ENCODE data around the gene TRPC4AP. TPM values are rescaled to one million over a fixed set of nuclear protein-coding genes. Genes with fewer than 3 reads are reported as not detected.
A peak's percentile ranks its signal among the peaks of the same experiment; 100 is the strongest.

The TRPC4AP gene
- total RNA-seq, 3 donors from 2014 or later (not counting 1 experiment from before 2014, with no cell fraction given): 72.3 to 79.0 (median 74.4) TPM

- H3K36me3 Mint-ChIP-seq: no peaks in the 10 kb centered on the region
Measured at GRCh38 chr20:35000311-35000921, 92.2 kb downstream of the TRPC4AP start.

GRCh38 chr20:34999782-35000181 is 92.8 kb downstream of the TRPC4AP start:
- no peak for DNase-seq
- Histone ChIP-seq H3K4me3 (ENCODE audit: low read length) (no peak overlapping the region), H3K4me1 (ENCODE audit: control insufficient read depth, insufficient read depth, low read length) (no peaks in the 10 kb centered on the region), H3K9me3 (ENCODE audit: control insufficient read depth, insufficient read depth, low read length) (no peaks in the 10 kb centered on the region), H3K27ac (ENCODE audit: low read length) (no peak overlapping the region), H3K27me3 (ENCODE audit: control insufficient read depth, insufficient read depth, low read length) (no peaks in the 10 kb centered on the region), H3K36me3 (ENCODE audit: control insufficient read depth, insufficient read depth, low read length) (peaks cover 61% of the 10 kb centered on the region)
- H3K27me3 Mint-ChIP-seq (ENCODE audit: low read depth in 2 of 2): no peaks in the 10 kb centered on the region
- TF ChIP-seq CTCF (IDR thresholded peaks at IDR 0.05): no peak
- WGBS (ENCODE audit: insufficient coverage): 93% methylated on average over 10 of the region's 10 CpGs
- no peak for ATAC-seq
- no peaks in the 10 kb centered on the region for H3K9me3 Mint-ChIP-seq
- peaks cover 9 to 10% of the 10 kb centered on the region in 2 donors for H3K4me1 Mint-ChIP-seq
- H3K4me3 Mint-ChIP-seq: no peak overlapping the region
- intact Hi-C loops (cut with micrococcal nuclease): no loop called here
- H3K27ac Mint-ChIP-seq: no peak overlapping the region
- no peaks in the 10 kb centered on the region for H3K36me3 Mint-ChIP-seq

More at GRCh38 chr20:35000311-35000921, 92.2 kb downstream of the TRPC4AP start:
- intact Hi-C loops (cut with micrococcal nuclease): no loop called here
- no peak for DNase-seq
- no peaks in the 10 kb centered on the region for H3K4me1 ChIP-seq (ENCODE audit: control insufficient read depth, insufficient read depth, low read length)
- Mint-ChIP-seq H3K9me3 (no peaks in the 10 kb centered on the region), H3K27me3 (ENCODE audit: low read depth in 2 of 2) (no peaks in the 10 kb centered on the region), H3K27ac (peak overlapping the region in 1 of 2 donors; percentile 44), H3K4me3 (no peak overlapping the region), H3K4me1 (peaks cover 9 to 10% of the 10 kb centered on the region in 2 donors)
- H3K27me3 ChIP-seq (ENCODE audit: control insufficient read depth, insufficient read depth, low read length): no peaks in the 10 kb centered on the region
- no peak for TF ChIP-seq CTCF (IDR thresholded peaks at IDR 0.05)
- peaks cover 65% of the 10 kb centered on the region for H3K36me3 ChIP-seq (ENCODE audit: control insufficient read depth, insufficient read depth, low read length)
- ATAC-seq: no peak
- WGBS (ENCODE audit: insufficient coverage): 97% methylated on average over 28 of the region's 28 CpGs
- no peak overlapping the region for H3K4me3 ChIP-seq (ENCODE audit: low read length)
- H3K27ac ChIP-seq (ENCODE audit: low read length): no peak overlapping the region
- no peaks in the 10 kb centered on the region for H3K9me3 ChIP-seq (ENCODE audit: control insufficient read depth, insufficient read depth, low read length)

GRCh38 chr20:34999021-34999451 is 93.6 kb downstream of the TRPC4AP start:
- no peaks in the 10 kb centered on the region for H3K36me3 Mint-ChIP-seq
- peaks cover 9 to 10% of the 10 kb centered on the region in 2 donors for H3K4me1 Mint-ChIP-seq

More at GRCh38 chr20:34999021-34999451, 93.6 kb downstream of the TRPC4AP start:
- DNase-seq: no peak
- ATAC-seq: no peak
- H3K4me3 Mint-ChIP-seq: no peak overlapping the region
- H3K27ac Mint-ChIP-seq: no peak overlapping the region
- no peaks in the 10 kb centered on the region for H3K27me3 Mint-ChIP-seq (ENCODE audit: low read depth in 2 of 2)
- no peaks in the 10 kb centered on the region for H3K9me3 Mint-ChIP-seq
- no peaks in the 10 kb centered on the region for H3K27me3 ChIP-seq (ENCODE audit: control insufficient read depth, insufficient read depth, low read length)
- H3K9me3 ChIP-seq (ENCODE audit: control insufficient read depth, insufficient read depth, low read length): no peaks in the 10 kb centered on the region
- no peak overlapping the region for H3K4me3 ChIP-seq (ENCODE audit: low read length)
- 96% methylated on average over 25 of the region's 25 CpGs for WGBS (ENCODE audit: insufficient coverage)
- intact Hi-C loops (cut with micrococcal nuclease): no loop called here
- H3K27ac ChIP-seq (ENCODE audit: low read length): no peak overlapping the region
- no peaks in the 10 kb centered on the region for H3K4me1 ChIP-seq (ENCODE audit: control insufficient read depth, insufficient read depth, low read length)
- TF ChIP-seq CTCF (IDR thresholded peaks at IDR 0.05): no peak
- peaks cover 55% of the 10 kb centered on the region for H3K36me3 ChIP-seq (ENCODE audit: control insufficient read depth, insufficient read depth, low read length)
